Liver (tissue), 9 donors: ENCODE measurements around the gene PRPF40A. TPM values are rescaled to one million over a fixed set of nuclear protein-coding genes. Genes with fewer than 3 reads are reported as not detected.

ENCODE experiments used
- DNase-seq: peaks from one replicate; pipeline ENCODE4 v3.0.0-alpha.2; 2017; ENCODE audit warnings: low spot score
- H3K27ac ChIP-seq, 2 donors: one replicate each; pipeline ENCODE4 v1.7.0; 2013; ENCODE audit warnings: inconsistent platforms in 2 of 2, low read length in 2 of 2, control low read depth in 1 of 2, low read depth in 1 of 2, mild to moderate bottlenecking in 1 of 2
- H3K27me3 ChIP-seq, 4 donors: one replicate each; pipeline versions ENCODE4 v1.6.1 to v1.7.0; 2013; ENCODE audit warnings: low read length in 3 of 4, inconsistent platforms in 1 of 4, mild to moderate bottlenecking in 1 of 4, moderate library complexity in 1 of 4; ENCODE audit not compliant: control insufficient read depth in 4 of 4, insufficient read depth in 4 of 4
- H3K36me3 ChIP-seq, 4 donors: one replicate each; pipeline versions ENCODE4 v1.6.1 to v1.7.0; 2013; ENCODE audit warnings: low read length in 3 of 4, mild to moderate bottlenecking in 3 of 4, low read depth in 1 of 4, moderate library complexity in 1 of 4; ENCODE audit not compliant: control insufficient read depth in 4 of 4, insufficient read depth in 3 of 4
- H3K4me1 ChIP-seq, 4 donors: one replicate each; pipeline versions ENCODE4 v1.6.1 to v1.7.0; 2013; ENCODE audit warnings: low read length in 3 of 4, mild to moderate bottlenecking in 3 of 4, moderate library complexity in 1 of 4; ENCODE audit not compliant: control insufficient read depth in 4 of 4, insufficient read depth in 4 of 4
- H3K4me3 ChIP-seq, 3 donors: one replicate each; pipeline versions ENCODE4 v1.6.1 to v1.7.0; 2013; ENCODE audit warnings: low read length in 3 of 3, control low read depth in 1 of 3, low read depth in 1 of 3, mild to moderate bottlenecking in 1 of 3
- H3K9ac ChIP-seq, 2 donors: one replicate each; pipeline ENCODE4 v1.7.0; 2013; ENCODE audit warnings: low read length in 2 of 2, mild to moderate bottlenecking in 2 of 2, moderate library complexity in 2 of 2, control low read depth in 1 of 2, low read depth in 1 of 2
- H3K9me3 ChIP-seq, 4 donors: one replicate each; pipeline versions ENCODE4 v1.6.1 to v1.7.0; 2013; ENCODE audit warnings: low read length in 3 of 4; ENCODE audit not compliant: control insufficient read depth in 4 of 4
- ATF3 ChIP-seq: IDR thresholded peaks from 2 replicates; pipeline ENCODE4 v1.6.1; 2016; ENCODE audit warnings: antibody characterized with exemption
- CTCF ChIP-seq: fragments of 150-350 bp; IDR thresholded peaks from 2 replicates; pipeline ENCODE4 v1.5.1; 2017; ENCODE audit warnings: improper control_type of control experiment, low read depth, low read length; ENCODE audit not compliant: missing input control
- EGR1 ChIP-seq, 2 donors: IDR thresholded peaks; 2 replicates each; pipeline ENCODE4 v1.6.1; 2016 to 2018; ENCODE audit warnings: antibody characterized with exemption in 2 of 2, low read depth in 2 of 2
- FOXA1 ChIP-seq: IDR thresholded peaks from 2 replicates; pipeline ENCODE4 v1.6.1; 2016; ENCODE audit warnings: antibody characterized with exemption
- FOXA2 ChIP-seq: IDR thresholded peaks from 2 replicates; pipeline ENCODE4 v1.6.1; 2016; ENCODE audit warnings: antibody characterized with exemption
- HNF4G ChIP-seq: IDR thresholded peaks from 2 replicates; pipeline ENCODE4 v1.6.1; 2016; ENCODE audit warnings: antibody characterized with exemption
- NR2F2 ChIP-seq: IDR thresholded peaks from 2 replicates; pipeline ENCODE4 v1.6.1; 2016; ENCODE audit warnings: antibody characterized with exemption
- RAD21 ChIP-seq, 2 donors: IDR thresholded peaks; 2 replicates each; pipeline ENCODE4 v1.6.1; 2016; ENCODE audit warnings: antibody characterized with exemption in 2 of 2, mild to moderate bottlenecking in 2 of 2
- RXRA ChIP-seq, 2 donors: IDR thresholded peaks; 2 replicates each; pipeline ENCODE4 v1.6.1; 2017 to 2018; ENCODE audit warnings: antibody characterized with exemption in 2 of 2, mild to moderate bottlenecking in 1 of 2
- SP1 ChIP-seq: IDR thresholded peaks from 2 replicates; pipeline ENCODE4 v1.6.1; 2018; ENCODE audit warnings: antibody characterized with exemption, mild to moderate bottlenecking
- TAF1 ChIP-seq: conservative IDR thresholded peaks from 2 replicates; pipeline ENCODE4 v1.6.1; 2016; ENCODE audit warnings: antibody characterized with exemption, mild to moderate bottlenecking
- YY1 ChIP-seq: IDR thresholded peaks from 2 replicates; pipeline ENCODE4 v1.6.1; 2016; ENCODE audit warnings: antibody characterized with exemption, mild to moderate bottlenecking
- WGBS: extraction: QIAGEN DNeasy Blood & Tissue Kit; methylation state at CpG from one replicate; pipeline ENCODE4 v1.1.7; 2013; 5-methylcytosine and 5-hydroxymethylcytosine counted together
- polyA plus RNA-seq, 2 donors: library from polyadenylated mRNA; stranded (reverse) in 1 of 2; unstranded in 1 of 2; fragments of 200-250 nt in 1 of 2; fragments of >200 nt in 1 of 2; fragmentation: Nextera tagmentation in 1 of 2; extraction: Ambion mirVana in 1 of 2; gene quantifications; one replicate each; pipeline versions ENCODE4 v1.2.1 to v1.2.3, GENCODE V29; 2013 to 2015
- total RNA-seq, 2 donors: library from RNA; depleted of rRNA; stranded (reverse); fragments of >200 nt; gene quantifications; one replicate each; pipeline ENCODE4 v1.2.3, GENCODE V29; 2014
- TF ChIP-seq, protein P1 (sequence below): IDR thresholded peaks from 2 replicates; pipeline ENCODE4 v1.6.1; 2016; ENCODE audit warnings: antibody characterized with exemption, mild to moderate bottlenecking
- TF ChIP-seq, protein P2 (sequence below): IDR thresholded peaks from 2 replicates; pipeline ENCODE4 v1.6.1; 2016; ENCODE audit warnings: antibody characterized with exemption
- donor health status: healthy.
- donor health status: healthy.
- donor health status: healthy.
- donor health status: healthy.
- donor health status: healthy.

The PRPF40A gene
- total and polyA plus RNA-seq, 4 donors: 18.8 to 58.1 (median 53.7) TPM

- TF ChIP-seq YY1: no peak
- TF ChIP-seq SP1: no peak
These were observed 104.0 kb downstream of the PRPF40A start (continued) for GRCh38 chr2:152613235-152613634.

DNA sequence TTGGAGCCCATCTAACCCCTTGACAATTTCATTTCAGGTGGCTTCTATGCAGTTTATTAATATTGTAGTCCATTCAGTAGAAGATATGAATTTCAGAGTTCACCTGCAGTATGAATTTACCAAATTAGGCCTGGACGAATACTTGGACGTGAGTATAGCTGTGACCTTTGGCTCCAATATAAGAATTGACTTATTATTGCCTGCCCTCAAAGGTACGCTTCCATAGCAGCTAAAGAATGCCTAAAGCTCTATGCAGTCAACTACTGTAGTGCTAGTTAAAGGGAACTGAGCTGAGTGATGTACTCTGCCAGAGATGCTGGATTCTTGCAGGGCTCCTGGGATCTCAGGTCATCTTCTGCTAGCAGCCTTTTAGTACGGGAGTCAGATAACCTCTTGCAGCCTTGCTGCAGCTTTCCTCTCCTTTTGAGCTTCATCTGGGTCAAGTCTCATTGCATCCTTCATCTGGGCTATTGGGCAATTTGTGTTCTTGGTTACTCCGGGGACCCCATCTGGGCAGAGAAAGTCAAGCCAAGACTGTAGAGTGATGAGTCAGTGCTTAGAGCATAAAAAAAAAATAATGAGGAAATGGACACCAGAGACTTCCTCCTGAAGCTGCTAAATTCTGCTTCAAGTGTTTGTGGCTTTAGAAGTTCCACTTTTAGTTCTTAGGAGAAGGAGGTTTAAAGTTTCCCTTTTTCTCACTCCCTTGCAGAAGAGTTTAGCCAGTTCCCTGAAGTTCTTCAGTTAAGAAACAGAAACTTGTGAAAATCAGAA is 105.6 kb downstream of the PRPF40A start:
- no peaks in the 10 kb centered on the region for H3K27me3 ChIP-seq
- peak overlapping the region; percentile 56 to 81 for H3K27ac ChIP-seq
- H3K9me3 ChIP-seq: no peaks in the 10 kb centered on the region
- 71% methylated on average over 5 of the region's 5 CpGs for WGBS
- no peaks in the 10 kb centered on the region for H3K4me1 ChIP-seq
- DNase-seq: no peak
- H3K4me3 ChIP-seq: no peak overlapping the region
- H3K36me3 ChIP-seq: no peaks in the 10 kb centered on the region
- TF ChIP-seq, protein P1, sequence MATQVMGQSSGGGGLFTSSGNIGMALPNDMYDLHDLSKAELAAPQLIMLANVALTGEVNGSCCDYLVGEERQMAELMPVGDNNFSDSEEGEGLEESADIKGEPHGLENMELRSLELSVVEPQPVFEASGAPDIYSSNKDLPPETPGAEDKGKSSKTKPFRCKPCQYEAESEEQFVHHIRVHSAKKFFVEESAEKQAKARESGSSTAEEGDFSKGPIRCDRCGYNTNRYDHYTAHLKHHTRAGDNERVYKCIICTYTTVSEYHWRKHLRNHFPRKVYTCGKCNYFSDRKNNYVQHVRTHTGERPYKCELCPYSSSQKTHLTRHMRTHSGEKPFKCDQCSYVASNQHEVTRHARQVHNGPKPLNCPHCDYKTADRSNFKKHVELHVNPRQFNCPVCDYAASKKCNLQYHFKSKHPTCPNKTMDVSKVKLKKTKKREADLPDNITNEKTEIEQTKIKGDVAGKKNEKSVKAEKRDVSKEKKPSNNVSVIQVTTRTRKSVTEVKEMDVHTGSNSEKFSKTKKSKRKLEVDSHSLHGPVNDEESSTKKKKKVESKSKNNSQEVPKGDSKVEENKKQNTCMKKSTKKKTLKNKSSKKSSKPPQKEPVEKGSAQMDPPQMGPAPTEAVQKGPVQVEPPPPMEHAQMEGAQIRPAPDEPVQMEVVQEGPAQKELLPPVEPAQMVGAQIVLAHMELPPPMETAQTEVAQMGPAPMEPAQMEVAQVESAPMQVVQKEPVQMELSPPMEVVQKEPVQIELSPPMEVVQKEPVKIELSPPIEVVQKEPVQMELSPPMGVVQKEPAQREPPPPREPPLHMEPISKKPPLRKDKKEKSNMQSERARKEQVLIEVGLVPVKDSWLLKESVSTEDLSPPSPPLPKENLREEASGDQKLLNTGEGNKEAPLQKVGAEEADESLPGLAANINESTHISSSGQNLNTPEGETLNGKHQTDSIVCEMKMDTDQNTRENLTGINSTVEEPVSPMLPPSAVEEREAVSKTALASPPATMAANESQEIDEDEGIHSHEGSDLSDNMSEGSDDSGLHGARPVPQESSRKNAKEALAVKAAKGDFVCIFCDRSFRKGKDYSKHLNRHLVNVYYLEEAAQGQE: no peak
- TF ChIP-seq CTCF: no peak
- no peak for TF ChIP-seq RXRA (IDR thresholded peaks at IDR 0.05)
- no peak for TF ChIP-seq NR2F2
- TF ChIP-seq EGR1 (IDR thresholded peaks at IDR 0.05; ENCODE audit: low read depth in 2 of 2): no peak
- no peak for TF ChIP-seq ATF3
- TF ChIP-seq, protein P2, sequence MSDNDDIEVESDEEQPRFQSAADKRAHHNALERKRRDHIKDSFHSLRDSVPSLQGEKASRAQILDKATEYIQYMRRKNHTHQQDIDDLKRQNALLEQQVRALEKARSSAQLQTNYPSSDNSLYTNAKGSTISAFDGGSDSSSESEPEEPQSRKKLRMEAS: no peak
- no peak for TF ChIP-seq YY1
- no peak for TF ChIP-seq FOXA1
- TF ChIP-seq HNF4G: no peak
- TF ChIP-seq FOXA2: no peak
- no peak for TF ChIP-seq TAF1
- no peak overlapping the region for H3K9ac ChIP-seq

- H3K36me3 ChIP-seq: no peaks in the 10 kb centered on the region
- H3K4me3 ChIP-seq: no peak overlapping the region
- WGBS: 84% methylated on average over 1 of the region's 1 CpG
- no peaks in the 10 kb centered on the region for H3K9me3 ChIP-seq
- H3K27ac ChIP-seq: no peak overlapping the region
- H3K4me1 ChIP-seq: no peaks in the 10 kb centered on the region
- H3K9ac ChIP-seq: no peak overlapping the region
- DNase-seq: no peak
- no peaks in the 10 kb centered on the region for H3K27me3 ChIP-seq
- TF ChIP-seq FOXA1: no peak
- no peak for TF ChIP-seq RAD21 (IDR thresholded peaks at IDR 0.05)
These were observed 107.6 kb downstream of the PRPF40A start for GRCh38 chr2:152609699-152610098.
